Measurements from ENCODE around the gene KRT72.

KRT72 gene

DNA sequence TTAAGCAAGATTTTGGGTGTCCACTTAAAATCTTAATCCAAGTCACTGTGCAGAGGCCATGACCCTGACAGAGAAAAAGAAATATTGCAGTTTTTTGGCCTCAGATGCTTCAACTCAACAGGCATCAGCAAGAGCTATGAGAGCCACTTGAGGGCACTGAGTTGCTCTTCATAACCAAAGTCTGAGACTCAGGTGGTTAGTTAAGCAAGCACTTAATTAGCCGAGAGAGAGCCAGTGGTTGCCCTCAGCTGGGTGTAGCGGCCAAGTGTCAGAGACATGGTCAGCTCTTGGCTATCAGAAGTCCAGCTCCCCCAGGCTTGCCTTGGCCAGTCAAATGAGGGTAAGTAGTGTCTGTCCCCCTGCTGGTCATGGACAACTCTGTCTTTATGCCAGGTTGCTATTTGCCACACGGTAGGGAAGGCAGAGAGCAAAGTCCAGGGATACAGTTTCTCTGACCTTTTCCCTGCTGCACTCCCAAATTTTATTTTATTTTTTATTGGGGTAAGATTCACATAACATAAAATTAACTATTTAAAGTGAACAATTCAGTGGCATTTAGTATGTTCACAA is 39.3 kb downstream of the KRT72 start:
- no peak overlapping the region for H2AFZ ChIP-seq (ENCODE audit: low read length, unreplicated experiment)
- no peak overlapping the region for H3K4me3 ChIP-seq (ENCODE audit: low read depth, low read length)
- H3K36me3 ChIP-seq (ENCODE audit: insufficient read depth, low read length): no peaks in the 10 kb centered on the region
- H3K27me3 ChIP-seq (ENCODE audit: insufficient read depth, low read length): peaks cover 89% of the 10 kb centered on the region
- no peaks in the 10 kb centered on the region for H3K4me1 ChIP-seq (ENCODE audit: control insufficient read depth, insufficient read depth, low read length, unreplicated experiment)
- no peak overlapping the region for H3K27ac ChIP-seq (ENCODE audit: low read depth, low read length)
- H3K79me2 ChIP-seq (ENCODE audit: control insufficient read depth, insufficient read depth, low read length, unreplicated experiment): no peaks in the 10 kb centered on the region

DNA sequence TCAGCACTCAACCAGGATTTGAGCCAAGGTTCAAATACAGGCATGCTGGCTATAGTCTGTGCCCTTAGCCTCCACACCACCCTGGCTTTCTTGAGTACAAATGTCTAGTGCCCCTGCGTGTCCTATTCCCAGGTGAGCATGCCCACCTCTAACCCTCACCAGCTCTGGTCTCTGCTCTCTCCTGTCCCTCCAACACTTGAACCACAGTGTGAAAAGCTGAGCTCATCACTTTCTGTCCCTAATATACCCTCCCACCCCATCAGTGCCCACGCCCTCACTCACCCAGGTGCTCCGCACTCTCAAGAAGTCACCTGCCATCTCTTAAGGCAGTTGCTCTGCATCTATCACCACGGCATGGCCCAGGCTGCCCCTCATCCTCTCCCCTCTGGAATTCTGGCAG is 41.3 kb downstream of the KRT72 start:
- no peaks in the 10 kb centered on the region for H3K36me3 ChIP-seq (ENCODE audit: insufficient read depth, low read length)
- no peak overlapping the region for H3K27ac ChIP-seq (ENCODE audit: low read depth, low read length)
- peaks cover 84% of the 10 kb centered on the region for H3K27me3 ChIP-seq (ENCODE audit: insufficient read depth, low read length)
- no peaks in the 10 kb centered on the region for H3K4me1 ChIP-seq (ENCODE audit: control insufficient read depth, insufficient read depth, low read length, unreplicated experiment)
- H3K4me3 ChIP-seq (ENCODE audit: low read depth, low read length): no peak overlapping the region
- no peak overlapping the region for H2AFZ ChIP-seq (ENCODE audit: low read length, unreplicated experiment)
- no peaks in the 10 kb centered on the region for H3K79me2 ChIP-seq (ENCODE audit: control insufficient read depth, insufficient read depth, low read length, unreplicated experiment)

DNA sequence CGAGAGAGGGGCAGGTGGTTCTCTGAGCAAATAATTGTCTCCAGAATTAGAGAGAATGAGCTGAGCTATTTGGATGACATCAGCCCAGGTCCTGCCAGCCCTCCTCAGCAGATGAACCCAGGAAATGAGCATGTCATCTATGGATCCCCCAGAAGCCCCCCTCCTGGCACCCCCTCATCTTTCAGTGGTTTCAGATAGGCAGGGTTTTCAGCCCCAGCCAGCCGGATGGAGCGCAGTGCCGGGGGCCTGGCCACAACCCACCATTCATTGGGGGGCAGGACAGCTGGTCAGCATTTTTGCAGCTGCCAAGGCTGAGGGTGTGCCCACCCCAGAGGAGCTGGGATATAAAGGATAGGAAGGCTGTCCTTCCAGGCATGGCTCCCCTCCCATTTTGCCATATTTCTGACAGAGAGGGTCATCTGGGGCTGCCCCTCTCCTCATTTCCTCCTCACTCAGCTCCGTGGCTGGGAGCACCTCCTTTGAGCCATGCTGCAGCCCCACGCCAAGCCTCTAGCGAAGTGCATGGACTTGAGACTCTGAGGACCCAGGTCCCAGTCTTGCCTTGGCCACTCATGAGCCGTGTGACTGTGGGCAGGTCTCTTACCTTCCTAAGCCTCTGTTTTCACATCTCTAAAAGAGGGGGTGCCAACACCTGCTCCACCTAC is 42.4 kb downstream of the KRT72 start:
- H3K27ac ChIP-seq (ENCODE audit: low read depth, low read length): no peak overlapping the region
- H3K79me2 ChIP-seq (ENCODE audit: control insufficient read depth, insufficient read depth, low read length, unreplicated experiment): no peaks in the 10 kb centered on the region
- no peaks in the 10 kb centered on the region for H3K4me1 ChIP-seq (ENCODE audit: control insufficient read depth, insufficient read depth, low read length, unreplicated experiment)
- peaks cover 84% of the 10 kb centered on the region for H3K27me3 ChIP-seq (ENCODE audit: insufficient read depth, low read length)
- no peaks in the 10 kb centered on the region for H3K36me3 ChIP-seq (ENCODE audit: insufficient read depth, low read length)
- no peak overlapping the region for H3K4me3 ChIP-seq (ENCODE audit: low read depth, low read length)
- H2AFZ ChIP-seq (ENCODE audit: low read length, unreplicated experiment): no peak overlapping the region

DNA sequence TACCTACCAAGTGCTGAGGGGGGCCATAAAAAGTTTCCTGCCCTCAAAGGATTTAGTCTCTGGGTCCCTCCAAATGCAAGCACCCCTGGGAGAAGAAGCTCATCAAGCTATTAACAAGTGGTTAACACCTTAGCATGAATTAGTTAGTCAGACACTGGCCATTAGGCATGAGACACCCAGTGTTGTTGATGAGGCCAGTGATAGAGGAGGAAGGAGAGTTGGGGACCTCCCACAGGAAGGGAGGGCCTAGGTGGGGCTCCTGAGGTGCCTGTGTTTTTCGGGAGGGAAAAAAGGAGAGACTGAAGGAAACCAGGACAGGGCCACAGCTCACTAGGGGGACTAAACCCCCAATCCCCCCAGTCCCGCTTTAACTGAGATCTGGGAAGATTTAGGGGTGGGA is 43.8 kb downstream of the KRT72 start:
- no peaks in the 10 kb centered on the region for H3K79me2 ChIP-seq (ENCODE audit: control insufficient read depth, insufficient read depth, low read length, unreplicated experiment)
- no peak overlapping the region for H3K27ac ChIP-seq (ENCODE audit: low read depth, low read length)
- H2AFZ ChIP-seq (ENCODE audit: low read length, unreplicated experiment): no peak overlapping the region
- no peaks in the 10 kb centered on the region for H3K36me3 ChIP-seq (ENCODE audit: insufficient read depth, low read length)
- peaks cover 81% of the 10 kb centered on the region for H3K27me3 ChIP-seq (ENCODE audit: insufficient read depth, low read length)
- H3K4me1 ChIP-seq (ENCODE audit: control insufficient read depth, insufficient read depth, low read length, unreplicated experiment): no peaks in the 10 kb centered on the region
- no peak overlapping the region for H3K4me3 ChIP-seq (ENCODE audit: low read depth, low read length)

DNA sequence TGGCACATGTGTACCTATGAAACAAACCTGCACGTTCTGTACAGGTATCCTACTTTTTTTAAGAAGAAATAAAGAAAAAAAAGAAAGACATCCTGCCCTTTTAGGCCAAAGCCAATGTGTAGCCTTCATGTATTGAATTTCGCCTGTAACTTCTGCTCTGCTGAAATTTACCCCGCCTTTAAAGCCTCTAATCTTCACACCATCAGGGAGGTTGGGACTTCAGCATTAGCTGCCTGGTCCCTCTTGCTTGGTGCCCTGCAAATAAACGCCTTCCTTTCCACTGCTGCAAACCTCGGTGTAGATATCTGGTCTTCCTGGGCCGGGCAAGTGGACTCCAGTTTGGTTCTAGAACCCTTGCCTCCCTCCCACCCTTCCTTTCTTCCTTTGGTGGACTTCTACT is 45.7 kb downstream of the KRT72 start:
- no peaks in the 10 kb centered on the region for H3K79me2 ChIP-seq (ENCODE audit: control insufficient read depth, insufficient read depth, low read length, unreplicated experiment)
- H3K4me1 ChIP-seq (ENCODE audit: control insufficient read depth, insufficient read depth, low read length, unreplicated experiment): peaks cover 4% of the 10 kb centered on the region
- no peak overlapping the region for H3K27ac ChIP-seq (ENCODE audit: low read depth, low read length)
- no peak overlapping the region for H3K4me3 ChIP-seq (ENCODE audit: low read depth, low read length)
- peaks cover 83% of the 10 kb centered on the region for H3K27me3 ChIP-seq (ENCODE audit: insufficient read depth, low read length)
- H2AFZ ChIP-seq (ENCODE audit: low read length, unreplicated experiment): no peak overlapping the region
- H3K36me3 ChIP-seq (ENCODE audit: insufficient read depth, low read length): no peaks in the 10 kb centered on the region

DNA sequence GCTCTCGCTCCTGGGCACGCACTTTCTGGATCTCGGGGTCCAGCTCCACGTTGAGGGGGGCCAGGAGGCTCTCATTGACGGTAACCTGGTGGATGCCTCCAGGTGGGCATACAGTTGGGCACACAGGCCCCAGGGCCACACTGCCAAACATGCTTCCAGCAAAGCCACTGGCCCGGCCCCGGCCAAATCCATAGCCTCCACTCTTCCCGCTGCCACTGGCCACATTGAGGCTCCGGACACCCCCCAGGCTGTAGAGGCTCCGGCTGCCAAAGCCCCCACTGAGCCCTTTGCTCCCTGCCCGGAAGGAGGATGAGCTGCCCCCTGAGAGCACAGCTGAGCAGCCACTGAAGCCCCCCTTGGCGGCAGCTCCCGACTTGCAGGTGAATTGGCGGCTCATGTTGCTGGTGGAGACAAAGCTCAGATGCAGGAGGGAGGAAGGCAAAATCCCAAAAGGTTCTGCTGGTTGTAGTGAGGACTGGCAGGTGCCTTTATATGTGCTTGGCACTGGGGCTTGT is 48.5 kb downstream of the KRT72 start, which contains the start of gene KRT71:
KRT71 (minus strand) TSS at position 465 of the 515 bp plus-strand sequence; CDS start at position 397, 68 bp downstream.
- Histone ChIP-seq H3K4me3 (ENCODE audit: low read depth, low read length) (no peak within 1 kb of the TSS), H3K4me1 (ENCODE audit: control insufficient read depth, insufficient read depth, low read length, unreplicated experiment) (peaks cover 4% of the 10 kb centered on the region), H3K27ac (ENCODE audit: low read depth, low read length) (no peak within 1 kb of the TSS), H3K27me3 (ENCODE audit: insufficient read depth, low read length) (peaks cover 82% of the 10 kb centered on the region), H2AFZ (ENCODE audit: low read length, unreplicated experiment) (no peak within 1 kb of the TSS), H3K79me2 (ENCODE audit: control insufficient read depth, insufficient read depth, low read length, unreplicated experiment) (no peaks in the 10 kb centered on the region), H3K36me3 (ENCODE audit: insufficient read depth, low read length) (no peaks in the 10 kb centered on the region)

DNA sequence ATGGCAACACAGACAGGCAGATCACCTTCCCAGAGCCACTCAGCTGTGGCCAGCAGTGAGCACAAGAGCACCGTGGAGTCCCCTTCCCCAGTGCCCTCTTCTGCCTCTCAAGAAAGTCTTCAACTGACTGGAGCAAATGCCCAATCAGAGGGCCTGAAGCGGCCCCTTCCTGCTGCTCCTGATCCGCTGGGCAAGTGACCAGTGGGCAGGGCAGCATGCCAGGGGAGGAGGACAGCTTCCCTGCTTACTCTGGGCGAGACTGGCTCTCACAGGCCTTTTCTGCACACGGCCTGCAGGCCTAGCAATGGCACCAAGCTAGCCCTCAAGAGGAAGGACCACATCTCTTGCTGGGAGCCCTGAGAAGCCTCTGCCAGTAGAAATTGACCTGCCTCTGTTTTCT is 49.2 kb downstream of the KRT72 start:
- Histone ChIP-seq H3K36me3 (ENCODE audit: insufficient read depth, low read length) (no peaks in the 10 kb centered on the region), H3K4me3 (ENCODE audit: low read depth, low read length) (no peak overlapping the region), H3K27ac (ENCODE audit: low read depth, low read length) (no peak overlapping the region), H3K79me2 (ENCODE audit: control insufficient read depth, insufficient read depth, low read length, unreplicated experiment) (no peaks in the 10 kb centered on the region), H2AFZ (ENCODE audit: low read length, unreplicated experiment) (no peak overlapping the region), H3K27me3 (ENCODE audit: insufficient read depth, low read length) (peaks cover 81% of the 10 kb centered on the region), H3K4me1 (ENCODE audit: control insufficient read depth, insufficient read depth, low read length, unreplicated experiment) (peaks cover 4% of the 10 kb centered on the region)

DNA sequence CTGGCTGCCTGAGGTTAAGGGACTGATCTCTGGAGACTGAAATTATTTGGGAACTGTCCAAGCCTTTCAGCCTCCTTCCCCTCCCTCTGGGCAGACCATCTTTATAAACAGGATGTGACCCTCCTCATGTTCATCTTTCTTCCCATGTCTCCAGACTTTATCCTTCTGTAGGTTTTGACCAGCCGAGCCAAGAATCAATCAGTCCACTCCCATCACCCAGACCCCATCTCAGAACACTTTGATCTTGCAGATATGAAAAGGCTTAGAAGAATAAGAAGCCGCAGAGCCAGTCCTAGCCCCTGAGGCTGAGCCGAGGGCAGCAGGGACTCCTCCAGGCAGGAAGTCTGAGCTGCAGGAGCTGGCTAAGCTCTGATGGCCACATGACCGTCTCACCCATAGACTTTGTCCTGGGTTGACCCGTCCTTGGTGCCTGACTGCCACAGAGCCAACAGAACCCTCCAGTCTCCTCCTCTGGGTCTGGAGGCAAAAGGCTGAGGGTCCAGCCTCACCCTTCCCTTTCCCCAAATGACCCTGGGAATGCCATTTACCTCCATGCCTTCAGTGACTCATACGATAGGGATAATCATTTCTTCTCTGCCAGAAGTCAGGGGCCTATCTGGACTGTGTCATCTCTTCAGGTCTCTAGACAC is 49.9 kb downstream of the KRT72 start:
- Histone ChIP-seq H3K4me3 (ENCODE audit: low read depth, low read length) (no peak overlapping the region), H3K4me1 (ENCODE audit: control insufficient read depth, insufficient read depth, low read length, unreplicated experiment) (peaks cover 4% of the 10 kb centered on the region), H3K36me3 (ENCODE audit: insufficient read depth, low read length) (no peaks in the 10 kb centered on the region), H2AFZ (ENCODE audit: low read length, unreplicated experiment) (no peak overlapping the region), H3K79me2 (ENCODE audit: control insufficient read depth, insufficient read depth, low read length, unreplicated experiment) (no peaks in the 10 kb centered on the region), H3K27me3 (ENCODE audit: insufficient read depth, low read length) (peaks cover 83% of the 10 kb centered on the region), H3K27ac (ENCODE audit: low read depth, low read length) (no peak overlapping the region)

DNA sequence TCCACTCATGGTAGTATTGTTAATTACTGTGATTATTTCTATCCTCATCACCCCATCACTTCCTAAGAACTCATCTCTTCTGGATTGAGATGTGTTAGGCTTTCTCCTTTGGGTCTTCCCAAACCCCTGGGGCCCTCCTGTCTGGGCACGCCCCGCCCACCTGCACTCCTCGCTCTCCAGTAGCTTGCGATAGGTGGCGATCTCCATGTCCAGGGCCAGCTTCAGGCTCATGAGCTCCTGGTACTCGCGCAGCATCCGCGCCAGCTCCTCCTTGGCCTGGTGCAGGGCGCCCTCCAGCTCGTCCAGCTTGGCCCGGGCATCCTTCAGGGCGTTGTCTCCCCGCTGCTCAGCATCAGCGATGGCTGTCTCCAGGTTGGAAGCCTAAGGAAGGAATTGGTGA is 55.1 kb downstream of the KRT72 start:
- H3K4me1 ChIP-seq (ENCODE audit: control insufficient read depth, insufficient read depth, low read length, unreplicated experiment): no peaks in the 10 kb centered on the region
- no peak overlapping the region for H3K4me3 ChIP-seq (ENCODE audit: low read depth, low read length)
- H2AFZ ChIP-seq (ENCODE audit: low read length, unreplicated experiment): no peak overlapping the region
- no peaks in the 10 kb centered on the region for H3K79me2 ChIP-seq (ENCODE audit: control insufficient read depth, insufficient read depth, low read length, unreplicated experiment)
- H3K36me3 ChIP-seq (ENCODE audit: insufficient read depth, low read length): no peaks in the 10 kb centered on the region
- H3K27ac ChIP-seq (ENCODE audit: low read depth, low read length): no peak overlapping the region
- peaks cover 41% of the 10 kb centered on the region for H3K27me3 ChIP-seq (ENCODE audit: insufficient read depth, low read length)

DNA sequence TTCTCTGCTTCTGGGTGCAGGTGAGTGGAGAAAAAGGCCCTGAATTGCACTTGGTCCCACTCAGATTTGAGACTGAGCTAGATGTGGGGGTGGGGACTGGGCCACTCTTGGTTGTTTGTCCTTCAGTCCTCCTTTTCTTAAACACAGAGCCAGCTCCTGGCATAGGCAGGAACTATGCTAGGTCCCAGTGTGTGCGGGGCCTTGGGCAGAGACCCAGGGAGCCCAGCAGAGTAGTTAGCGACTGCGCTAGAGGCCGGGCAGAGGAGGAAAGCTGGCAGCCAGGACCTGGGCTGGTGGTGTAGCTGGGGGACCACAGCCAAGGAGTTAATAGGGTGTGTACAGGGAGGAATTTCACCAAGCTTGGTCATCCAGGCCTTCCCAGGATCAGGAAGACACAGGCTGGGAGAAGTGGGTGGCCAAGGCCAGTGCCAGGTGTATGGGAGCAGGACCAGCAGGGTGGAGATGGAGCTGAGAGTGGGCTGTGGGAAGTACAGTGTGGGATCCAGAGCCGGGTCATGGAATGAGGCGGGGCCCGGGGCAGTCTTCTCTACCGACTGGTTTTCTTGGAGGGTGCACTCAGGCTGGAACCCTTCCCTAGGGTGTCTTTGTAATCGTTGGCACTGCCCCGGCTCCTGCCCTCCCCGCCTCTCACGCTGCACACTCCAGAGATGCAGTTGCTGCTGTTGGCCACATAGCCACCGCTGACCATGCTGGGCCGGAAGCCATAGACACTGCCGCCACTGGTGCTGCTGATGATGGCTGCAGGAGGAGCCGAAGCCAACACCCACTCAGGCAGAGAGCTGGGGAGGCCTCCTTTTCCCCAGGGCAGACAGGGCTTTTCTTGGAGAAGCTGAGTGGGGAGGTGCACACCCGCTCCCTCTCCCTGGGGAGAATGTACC is 57.0 kb downstream of the KRT72 start:
- Histone ChIP-seq H3K27ac (ENCODE audit: low read depth, low read length) (no peak overlapping the region), H3K27me3 (ENCODE audit: insufficient read depth, low read length) (peaks cover 22% of the 10 kb centered on the region), H3K79me2 (ENCODE audit: control insufficient read depth, insufficient read depth, low read length, unreplicated experiment) (no peaks in the 10 kb centered on the region), H3K4me3 (ENCODE audit: low read depth, low read length) (no peak overlapping the region), H2AFZ (ENCODE audit: low read length, unreplicated experiment) (no peak overlapping the region), H3K4me1 (ENCODE audit: control insufficient read depth, insufficient read depth, low read length, unreplicated experiment) (peaks cover 4% of the 10 kb centered on the region), H3K36me3 (ENCODE audit: insufficient read depth, low read length) (no peaks in the 10 kb centered on the region)

All from ACC112 (cell line).